GM12864 (cell line): Measurements from ENCODE around the gene GPR37L1.

Experiments used
- DNase-seq: peaks from one replicate; pipeline ENCODE4 v3.0.0-alpha.2; 2011; ENCODE audit warnings: low read depth
- H3K4me3 ChIP-seq: 2 replicates; pipeline ENCODE4 v1.5.1; 2011; ENCODE audit warnings: mild to moderate bottlenecking, low read depth, low read length, control low read depth
- TF ChIP-seq, protein P1 (sequence below): IDR thresholded peaks from 2 replicates; pipeline ENCODE4 v1.5.1; 2011; ENCODE audit warnings: low read depth, mild to moderate bottlenecking, moderate library complexity, low read length, control low read depth, inconsistent platforms; ENCODE audit errors: missing control alignments

Gene GPR37L1

GRCh38 chr1:202150187-202150586, 27.5 kb downstream of the GPR37L1 start:
- DNase-seq: no peak
- H3K4me3 ChIP-seq: no peak overlapping the region
- TF ChIP-seq, protein P1, sequence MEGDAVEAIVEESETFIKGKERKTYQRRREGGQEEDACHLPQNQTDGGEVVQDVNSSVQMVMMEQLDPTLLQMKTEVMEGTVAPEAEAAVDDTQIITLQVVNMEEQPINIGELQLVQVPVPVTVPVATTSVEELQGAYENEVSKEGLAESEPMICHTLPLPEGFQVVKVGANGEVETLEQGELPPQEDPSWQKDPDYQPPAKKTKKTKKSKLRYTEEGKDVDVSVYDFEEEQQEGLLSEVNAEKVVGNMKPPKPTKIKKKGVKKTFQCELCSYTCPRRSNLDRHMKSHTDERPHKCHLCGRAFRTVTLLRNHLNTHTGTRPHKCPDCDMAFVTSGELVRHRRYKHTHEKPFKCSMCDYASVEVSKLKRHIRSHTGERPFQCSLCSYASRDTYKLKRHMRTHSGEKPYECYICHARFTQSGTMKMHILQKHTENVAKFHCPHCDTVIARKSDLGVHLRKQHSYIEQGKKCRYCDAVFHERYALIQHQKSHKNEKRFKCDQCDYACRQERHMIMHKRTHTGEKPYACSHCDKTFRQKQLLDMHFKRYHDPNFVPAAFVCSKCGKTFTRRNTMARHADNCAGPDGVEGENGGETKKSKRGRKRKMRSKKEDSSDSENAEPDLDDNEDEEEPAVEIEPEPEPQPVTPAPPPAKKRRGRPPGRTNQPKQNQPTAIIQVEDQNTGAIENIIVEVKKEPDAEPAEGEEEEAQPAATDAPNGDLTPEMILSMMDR: no peak

- H3K4me3 ChIP-seq: no peak overlapping the region
- TF ChIP-seq, protein P1: no peak
- no peak for DNase-seq
These were observed 27.9 kb downstream of the GPR37L1 start for GRCh38 chr1:202150602-202151001.

GRCh38 chr1:202151045-202151444, 28.3 kb downstream of the GPR37L1 start:
- TF ChIP-seq, protein P1: no peak
- no peak overlapping the region for H3K4me3 ChIP-seq
- DNase-seq: no peak

DNA sequence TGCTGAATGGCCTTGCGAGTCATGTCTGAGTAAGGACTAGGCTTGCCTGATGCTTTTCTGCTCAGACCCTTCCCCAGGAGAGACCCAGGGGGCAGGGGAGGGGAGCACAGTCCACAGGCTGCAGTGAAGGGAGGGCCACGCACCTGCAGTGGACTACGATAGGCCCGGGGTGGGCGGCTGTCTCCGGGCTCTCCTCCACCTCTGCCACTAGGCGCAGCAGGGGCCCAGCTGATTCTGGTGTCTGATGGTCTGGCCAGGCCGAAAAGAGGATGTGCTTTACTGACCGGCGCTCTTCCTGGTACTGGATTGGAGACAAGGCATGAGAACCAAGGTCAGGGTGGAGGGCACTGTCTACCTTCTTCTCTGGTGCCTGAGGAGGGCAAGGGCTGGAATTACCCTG, 29.7 kb downstream of the GPR37L1 start:
- H3K4me3 ChIP-seq: no peak overlapping the region
- DNase-seq: no peak
- TF ChIP-seq, protein P1: no peak

GRCh38 chr1:202153284-202153683, 30.6 kb downstream of the GPR37L1 start:
- no peak overlapping the region for H3K4me3 ChIP-seq
- TF ChIP-seq, protein P1: no peak
- DNase-seq: no peak

DNA sequence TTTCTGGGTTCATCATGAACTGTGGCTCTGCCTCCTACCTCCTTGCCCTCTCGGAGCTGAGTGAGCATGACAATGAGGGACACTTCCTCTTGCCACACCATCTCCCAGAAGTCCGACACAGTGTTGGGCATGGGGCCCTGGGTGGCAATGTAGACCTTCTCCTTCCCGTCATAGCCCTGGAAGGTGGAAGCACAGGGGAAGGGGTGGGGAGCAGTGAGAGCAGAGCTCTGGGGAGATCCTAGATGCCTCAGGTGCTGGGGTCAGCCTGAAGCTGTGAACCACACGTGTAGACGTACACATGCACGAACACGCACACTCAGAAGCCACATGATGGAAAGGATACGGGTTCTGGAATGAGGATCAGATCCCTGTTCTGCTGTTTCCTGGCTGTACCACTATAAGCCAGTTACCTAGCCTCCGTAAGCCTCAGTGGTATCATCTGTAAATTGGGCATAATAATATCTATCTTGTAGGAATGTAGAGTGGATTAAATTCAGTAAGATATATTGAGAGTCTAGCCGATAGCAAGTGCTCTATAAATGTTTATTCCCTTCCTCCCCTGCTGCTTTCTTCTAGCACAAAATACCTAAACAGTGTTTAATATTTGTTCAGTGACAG, 31.5 kb downstream of the GPR37L1 start:
- TF ChIP-seq, protein P1: no peak

GRCh38 chr1:202154766-202155477, 32.2 kb downstream of the GPR37L1 start:
- TF ChIP-seq, protein P1: peak; percentile 63
- no peak overlapping the region for H3K4me3 ChIP-seq
- DNase-seq: no peak

More for the DNA sequence above, 31.5 kb downstream of the GPR37L1 start:
- DNase-seq: no peak
- H3K4me3 ChIP-seq: no peak overlapping the region
